HepG2 (cell line): Measurements from ENCODE around the gene KCNAB2. TPM values are rescaled to one million over a fixed set of nuclear protein-coding genes. Genes with fewer than 3 reads are reported as not detected.
A peak's percentile ranks its signal among the peaks of the same experiment; 100 is the strongest.

Source experiments
- ATAC-seq: fragments of 200-7000 bp; cut with Tn5 transposase; 3 replicates; pipeline ENCODE4 v1.9.1; 2020; ENCODE audit warnings: mild to moderate bottlenecking, moderate library complexity
- BruUV-seq: library from RNA; stranded (reverse); fragments of 400-500 nt; replicated peaks from 2 replicates; lab custom pipeline; 2021; lab: Mats Ljungman, UMichigan
- CTCF ChIA-PET: fragments of 300-600 bp; formaldehyde crosslinking; extraction: SDS; loops from one replicate; lab custom pipeline; 2021; ENCODE audit warnings: low total read pairs, inconsistent platforms, low intra/inter-chr PET ratio; lab: Yijun Ruan, JAX
- POLR2A ChIA-PET: fragments of 350-600 bp; sonication (Branson Sonifier 250); formaldehyde crosslinking; loops from one replicate; lab custom pipeline; 2020; ENCODE audit warnings: antibody characterized with exemption, inconsistent platforms; lab: Yijun Ruan, JAX
- DNase-seq: peaks from one replicate; pipeline ENCODE4 v3.0.0-alpha.2; 2015; ENCODE audit warnings: low spot score
- FAIRE-seq: peaks from 3 replicates; lab custom pipeline; 2011; peaks lifted over from hg19 to GRCh38; lab: Jason Lieb, UNC
- H2AFZ ChIP-seq: one replicate; pipeline ENCODE4 v1.6.1; 2011; ENCODE audit warnings: low read length, inconsistent platforms
- H3K27ac ChIP-seq: fragments of 300-600 bp; 3 replicates; pipeline ENCODE4 v1.8.0; 2011; ENCODE audit warnings: mixed run types, mild to moderate bottlenecking, mixed read lengths, low read length, inconsistent platforms; ENCODE audit not compliant: insufficient read depth; ENCODE audit errors: extremely low read length
- H3K27me3 ChIP-seq, 2 experiments: fragments of 200-600 bp in 1 of 2; 2 replicates in 1 of 2; 3 replicates in 1 of 2; pipeline versions ENCODE4 v1.6.0 to v1.8.0; 2011; ENCODE audit warnings: low read length in 2 of 2, mild to moderate bottlenecking in 2 of 2, moderate library complexity in 2 of 2, inconsistent platforms in 1 of 2; ENCODE audit not compliant: insufficient read depth in 2 of 2, control insufficient read depth in 1 of 2
- H3K36me3 ChIP-seq, 2 experiments: fragments of 200-600 bp in 1 of 2; replicated peaks in 1 of 2; 2 replicates in 1 of 2; 3 replicates in 1 of 2; pipeline versions ENCODE4 v1.5.1 to v1.8.0; 2011; ENCODE audit warnings: low read length in 2 of 2, inconsistent platforms in 1 of 2; ENCODE audit not compliant: insufficient read depth in 2 of 2, control insufficient read depth in 1 of 2
- H3K4me1 ChIP-seq: 2 replicates; pipeline ENCODE4 v1.5.1; 2012; ENCODE audit warnings: low read length, inconsistent platforms; ENCODE audit not compliant: insufficient read depth
- H3K4me2 ChIP-seq: 2 replicates; pipeline ENCODE4 v1.6.0; 2011; ENCODE audit warnings: low read depth, low read length, inconsistent platforms
- H3K4me3 ChIP-seq, 3 experiments: fragments of 200-600 bp in 1 of 3; sonication (generic), shearing (Covaris generic) in 1 of 3; replicated peaks in 1 of 3; 2 replicates each; pipeline ENCODE4 v1.5.1; 2011 to 2016; ENCODE audit warnings: low read length in 3 of 3, inconsistent platforms in 2 of 3, low read depth in 2 of 3, mild to moderate bottlenecking in 2 of 3, control low read depth in 1 of 3, mixed read lengths in 1 of 3; ENCODE audit not compliant: insufficient read depth in 1 of 3
- H3K79me2 ChIP-seq: one replicate; pipeline ENCODE4 v1.6.1; 2011; ENCODE audit warnings: low read length, inconsistent platforms; ENCODE audit not compliant: insufficient read depth
- H3K9ac ChIP-seq: 2 replicates; pipeline ENCODE4 v1.6.0; 2011; ENCODE audit warnings: mild to moderate bottlenecking, low read depth, low read length, inconsistent platforms; ENCODE audit not compliant: insufficient read depth
- H3K9me3 ChIP-seq: 2 replicates; pipeline ENCODE4 v1.5.1; 2012; ENCODE audit warnings: mild to moderate bottlenecking, low read length
- H4K20me1 ChIP-seq: 2 replicates; pipeline ENCODE4 v1.6.0; 2011; ENCODE audit warnings: inconsistent platforms, mild to moderate bottlenecking, low read length, moderate library complexity; ENCODE audit not compliant: insufficient read depth
- ELF1 ChIP-seq: sonication (generic); formaldehyde crosslinking; IDR thresholded peaks from 2 replicates; pipeline ENCODE4 v1.4.0; 2020; ENCODE audit warnings: missing genetic modification reagents
- ETV5 ChIP-seq: IDR thresholded peaks from 2 replicates; pipeline ENCODE4 v1.6.1; 2018; ENCODE audit warnings: missing biosample characterization, missing genetic modification reagents, inconsistent platforms, borderline replicate concordance
- MYC ChIP-seq: sonication (generic); formaldehyde crosslinking; IDR thresholded peaks from 2 replicates; pipeline ENCODE4 v1.9.0; 2021; ENCODE audit warnings: missing genetic modification reagents, borderline replicate concordance
- PPARG ChIP-seq: conservative IDR thresholded peaks from 2 replicates; pipeline ENCODE4 v1.6.1; 2016; ENCODE audit warnings: missing biosample characterization, missing genetic modification reagents
- SP1 ChIP-seq, 2 experiments: fragments of 450-650 bp in 1 of 2; sonication (generic) in 1 of 2; formaldehyde crosslinking in 1 of 2; IDR thresholded peaks; 2 replicates each; pipeline versions ENCODE4 v1.4.0 to v1.6.1; 2016 to 2020; ENCODE audit warnings: missing genetic modification reagents in 1 of 2
- ZBTB7B ChIP-seq: sonication (generic); formaldehyde crosslinking; IDR thresholded peaks from 2 replicates; pipeline ENCODE4 v1.4.0; 2020; ENCODE audit warnings: missing genetic modification reagents
- ZBTB8A ChIP-seq: sonication (generic); formaldehyde crosslinking; IDR thresholded peaks from 2 replicates; pipeline ENCODE4 v1.4.0; 2020; ENCODE audit warnings: mild to moderate bottlenecking, low read depth, missing genetic modification reagents, borderline replicate concordance
- ZKSCAN1 ChIP-seq: fragments of 150-350 bp; IDR thresholded peaks from 2 replicates; pipeline ENCODE4 v1.6.1; 2014; ENCODE audit warnings: low read length
- ZNF143 ChIP-seq: sonication (generic); formaldehyde crosslinking; IDR thresholded peaks from 2 replicates; pipeline ENCODE4 v1.4.0; 2020; ENCODE audit warnings: missing genetic modification reagents
- ZNF350 ChIP-seq: sonication (generic); formaldehyde crosslinking; IDR thresholded peaks from 2 replicates; pipeline ENCODE4 v1.4.0; 2020; ENCODE audit warnings: mild to moderate bottlenecking, low read depth, missing genetic modification reagents, borderline replicate concordance
- ZNF383 ChIP-seq: sonication (generic); formaldehyde crosslinking; IDR thresholded peaks from 2 replicates; pipeline ENCODE4 v1.4.0; 2020; ENCODE audit warnings: missing genetic modification reagents, mild to moderate bottlenecking, borderline replicate concordance
- WGBS: methylation state at CpG from one replicate; pipeline ENCODE4 v1.1.6; 2017; ENCODE audit warnings: low lambda C conversion rate; 5-methylcytosine and 5-hydroxymethylcytosine counted together
- in situ Hi-C: cut with HindIII; loops from 2 replicates; pipeline ENCODE4 v1.10.0; 2017; ENCODE audit warnings: low pct_unique_long_range_greater_than_20kb; ENCODE audit not compliant: extremely low pct_ligation_motif_present
- intact Hi-C: fragments of 100-400 bp; cut with micrococcal nuclease; formaldehyde crosslinking; loops from one replicate; pipeline ENCODE4 v1.10.0; 2022; ENCODE audit not compliant: unreplicated experiment
- polyA plus RNA-seq, 8 experiments: library from polyadenylated mRNA; depleted of rRNA in 3 of 8; stranded (reverse) in 7 of 8; unstranded in 1 of 8; fragments of >200 nt; fragmentation: Illumina TruSeq in 4 of 8; extraction: Trizol in 4 of 8; gene quantifications; 2 replicates each; pipeline versions ENCODE4 v1.2.1 to v1.2.3, GENCODE V29; 2011 to 2016; ENCODE audit warnings: low read depth in 4 of 8, missing spikeins in 1 of 8, mixed read lengths in 1 of 8; ENCODE audit not compliant: insufficient read depth in 1 of 8
- total RNA-seq, 5 experiments: library from RNA; depleted of rRNA; stranded (reverse); fragments of >200 nt; fragmentation: Illumina TruSeq; extraction: Trizol; gene quantifications; 2 replicates each; pipeline ENCODE4 v1.2.3, GENCODE V29; 2016; ENCODE audit warnings: low read depth in 1 of 5
- TF ChIP-seq, protein P1 (sequence below): sonication (generic); formaldehyde crosslinking; IDR thresholded peaks from 2 replicates; pipeline ENCODE4 v1.4.0; 2020; ENCODE audit warnings: mild to moderate bottlenecking, missing genetic modification reagents
- TF ChIP-seq, protein P2 (sequence below), 2 experiments: fragments of 450-650 bp in 1 of 2; sonication (generic) in 1 of 2; formaldehyde crosslinking in 1 of 2; IDR thresholded peaks; 2 replicates each; pipeline versions ENCODE4 v1.6.1 to v1.8.0; 2016 to 2022; ENCODE audit warnings: antibody characterized with exemption in 1 of 2, mild to moderate bottlenecking in 1 of 2, missing genetic modification reagents in 1 of 2

The KCNAB2 gene
- total and polyA plus RNA-seq, 2 of the 13 experiments (the other 11 are each of a cell fraction or from before 2014, with no cell fraction given), result 6.2 to 8.8 TPM

DNA sequence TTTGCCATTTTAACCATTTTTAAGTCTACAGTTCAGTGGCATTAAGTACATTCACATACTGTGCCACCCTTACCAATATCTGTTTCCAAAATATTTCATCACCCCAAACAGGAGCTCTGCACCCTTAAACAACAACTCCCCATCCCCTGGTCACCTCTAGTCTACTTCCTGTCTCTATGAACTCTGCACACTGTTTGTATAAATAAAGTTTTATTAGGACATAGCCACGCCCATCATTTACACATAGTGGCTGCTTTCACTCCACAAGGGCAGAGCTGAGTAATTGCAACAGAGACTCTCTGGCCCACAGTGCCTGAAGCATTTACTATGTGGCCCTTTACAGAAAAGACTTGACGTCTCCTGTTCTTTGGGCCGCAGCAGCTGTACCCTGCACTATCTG, 30.1 kb downstream of the KCNAB2 start:
- no peak for ATAC-seq
- POLR2A ChIA-PET, result no interaction called here
- 59% methylated on average over 3 of the region's 3 CpGs for WGBS
- 0 out of 2 replicates have a peak, but pooled peaks have one; percentile 20 for TF ChIP-seq ZKSCAN1
- no peak for TF ChIP-seq ZNF383 (CRISPR knock-in tag)
- TF ChIP-seq MYC, result no peak
- TF ChIP-seq ETV5 (CRISPR knock-in tag), result no peak
- 0 out of 2 replicates have a peak, but pooled peaks have one; percentile 15 for TF ChIP-seq ELF1 (CRISPR knock-in tag)
- no peak for TF ChIP-seq ZNF350
- TF ChIP-seq, protein P1, sequence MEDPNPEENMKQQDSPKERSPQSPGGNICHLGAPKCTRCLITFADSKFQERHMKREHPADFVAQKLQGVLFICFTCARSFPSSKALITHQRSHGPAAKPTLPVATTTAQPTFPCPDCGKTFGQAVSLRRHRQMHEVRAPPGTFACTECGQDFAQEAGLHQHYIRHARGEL (CRISPR knock-in tag), result no peak
- TF ChIP-seq, protein P2, sequence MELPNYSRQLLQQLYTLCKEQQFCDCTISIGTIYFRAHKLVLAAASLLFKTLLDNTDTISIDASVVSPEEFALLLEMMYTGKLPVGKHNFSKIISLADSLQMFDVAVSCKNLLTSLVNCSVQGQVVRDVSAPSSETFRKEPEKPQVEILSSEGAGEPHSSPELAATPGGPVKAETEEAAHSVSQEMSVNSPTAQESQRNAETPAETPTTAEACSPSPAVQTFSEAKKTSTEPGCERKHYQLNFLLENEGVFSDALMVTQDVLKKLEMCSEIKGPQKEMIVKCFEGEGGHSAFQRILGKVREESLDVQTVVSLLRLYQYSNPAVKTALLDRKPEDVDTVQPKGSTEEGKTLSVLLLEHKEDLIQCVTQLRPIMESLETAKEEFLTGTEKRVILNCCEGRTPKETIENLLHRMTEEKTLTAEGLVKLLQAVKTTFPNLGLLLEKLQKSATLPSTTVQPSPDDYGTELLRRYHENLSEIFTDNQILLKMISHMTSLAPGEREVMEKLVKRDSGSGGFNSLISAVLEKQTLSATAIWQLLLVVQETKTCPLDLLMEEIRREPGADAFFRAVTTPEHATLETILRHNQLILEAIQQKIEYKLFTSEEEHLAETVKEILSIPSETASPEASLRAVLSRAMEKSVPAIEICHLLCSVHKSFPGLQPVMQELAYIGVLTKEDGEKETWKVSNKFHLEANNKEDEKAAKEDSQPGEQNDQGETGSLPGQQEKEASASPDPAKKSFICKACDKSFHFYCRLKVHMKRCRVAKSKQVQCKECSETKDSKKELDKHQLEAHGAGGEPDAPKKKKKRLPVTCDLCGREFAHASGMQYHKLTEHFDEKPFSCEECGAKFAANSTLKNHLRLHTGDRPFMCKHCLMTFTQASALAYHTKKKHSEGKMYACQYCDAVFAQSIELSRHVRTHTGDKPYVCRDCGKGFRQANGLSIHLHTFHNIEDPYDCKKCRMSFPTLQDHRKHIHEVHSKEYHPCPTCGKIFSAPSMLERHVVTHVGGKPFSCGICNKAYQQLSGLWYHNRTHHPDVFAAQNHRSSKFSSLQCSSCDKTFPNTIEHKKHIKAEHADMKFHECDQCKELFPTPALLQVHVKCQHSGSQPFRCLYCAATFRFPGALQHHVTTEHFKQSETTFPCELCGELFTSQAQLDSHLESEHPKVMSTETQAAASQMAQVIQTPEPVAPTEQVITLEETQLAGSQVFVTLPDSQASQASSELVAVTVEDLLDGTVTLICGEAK (IDR thresholded peaks at IDR 0.05), result peak; percentile 96
- TF ChIP-seq, protein P2 (CRISPR knock-in tag; IDR thresholded peaks at IDR 0.05), result peak; percentile 99
- TF ChIP-seq ZNF143 (CRISPR knock-in tag), result no peak
- TF ChIP-seq PPARG (CRISPR knock-in tag), result peak; percentile 72
- no peak for TF ChIP-seq ZBTB8A
- TF ChIP-seq ZBTB7B (CRISPR knock-in tag), result no peak
- TF ChIP-seq SP1 (IDR thresholded peaks at IDR 0.05), result no peak
- TF ChIP-seq SP1 (CRISPR knock-in tag; IDR thresholded peaks at IDR 0.05), result peak; percentile 89

More for the DNA sequence above, 30.1 kb downstream of the KCNAB2 start:
- CTCF ChIA-PET, result no interaction called here
- Histone ChIP-seq H3K27ac (no peak overlapping the region), H3K36me3 (no peaks in the 10 kb centered on the region; a peak in 1 of 5 replicates), H2AFZ (no peak overlapping the region), H3K4me3 (no peak overlapping the region), H3K27me3 (no peaks in the 10 kb centered on the region; a peak in 1 of 5 replicates), H3K9me3 (no peaks in the 10 kb centered on the region), H3K4me1 (peaks cover 13% of the 10 kb centered on the region), H3K79me2 (no peaks in the 10 kb centered on the region), H4K20me1 (no peaks in the 10 kb centered on the region), H3K4me2 (no peak overlapping the region), H3K9ac (no peak overlapping the region)
- BruUV-seq, result no TSS peak
- in situ Hi-C loops, result no loop called here
- intact Hi-C loops, result no loop called here
- FAIRE-seq (no peak), DNase-seq (peak; percentile 24)
